ENCODE results near the gene GRIK1.

The GRIK1 gene

DNA sequence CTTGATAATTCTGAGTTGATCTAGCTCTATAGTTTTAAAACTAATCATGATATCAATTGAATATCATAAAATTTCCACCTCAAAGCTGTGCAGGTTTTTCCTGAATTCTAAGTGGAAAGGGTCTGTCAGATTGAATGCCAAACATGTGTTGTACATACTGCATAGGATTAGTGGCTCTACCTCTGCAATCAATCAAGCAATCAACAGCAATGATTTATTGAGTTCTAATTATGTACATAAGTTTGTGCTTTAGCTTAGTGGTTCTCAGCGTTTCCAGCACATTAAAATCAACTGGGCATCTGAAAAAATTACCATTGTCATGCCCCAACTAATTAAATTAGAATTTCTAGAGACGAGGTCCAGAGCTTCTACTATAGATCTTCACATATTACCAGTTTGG, 389.6 kb downstream of the GRIK1 start:
- in situ Hi-C loops (cut with HindIII; ENCODE audit: low sequenced_read_pairs), result no loop called here

- in situ Hi-C loops (cut with HindIII; ENCODE audit: low sequenced_read_pairs), result no loop called here
These were observed 390.2 kb downstream of the GRIK1 start for GRCh38 chr21:29549614-29550013.

GRCh38 chr21:29547998-29548397, 391.8 kb downstream of the GRIK1 start:
- in situ Hi-C loops (cut with HindIII; ENCODE audit: low sequenced_read_pairs), result no loop called here

GRCh38 chr21:29546071-29546470, 393.7 kb downstream of the GRIK1 start:
- in situ Hi-C loops (cut with HindIII; ENCODE audit: low sequenced_read_pairs), result no loop called here

GRCh38 chr21:29540289-29540688, 399.5 kb downstream of the GRIK1 start:
- in situ Hi-C loops (cut with HindIII; ENCODE audit: low sequenced_read_pairs), result no loop called here

DNA sequence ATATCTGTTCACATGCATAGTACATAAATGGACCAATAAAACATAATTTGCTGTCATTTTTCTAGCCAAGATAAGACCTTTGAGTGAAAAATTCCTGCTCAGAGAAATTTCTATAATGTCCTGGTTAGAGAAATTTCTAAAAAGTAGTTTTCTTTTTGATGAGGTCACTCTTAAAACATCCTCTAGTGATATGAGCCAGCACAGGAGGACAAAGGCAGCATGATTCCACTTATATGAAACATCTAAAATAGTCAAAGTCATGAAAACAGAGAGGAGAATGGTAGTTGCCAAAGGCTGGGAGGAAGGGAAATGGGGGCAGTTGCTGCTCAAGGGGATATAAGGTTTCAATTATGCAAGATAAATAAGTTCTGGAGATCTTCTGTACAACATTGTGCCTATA, 401.7 kb downstream of the GRIK1 start:
- in situ Hi-C loops (cut with HindIII; ENCODE audit: low sequenced_read_pairs), result no loop called here

- in situ Hi-C loops (cut with HindIII; ENCODE audit: low sequenced_read_pairs), result no loop called here
These were observed 405.3 kb downstream of the GRIK1 start for GRCh38 chr21:29534448-29534847.

DNA sequence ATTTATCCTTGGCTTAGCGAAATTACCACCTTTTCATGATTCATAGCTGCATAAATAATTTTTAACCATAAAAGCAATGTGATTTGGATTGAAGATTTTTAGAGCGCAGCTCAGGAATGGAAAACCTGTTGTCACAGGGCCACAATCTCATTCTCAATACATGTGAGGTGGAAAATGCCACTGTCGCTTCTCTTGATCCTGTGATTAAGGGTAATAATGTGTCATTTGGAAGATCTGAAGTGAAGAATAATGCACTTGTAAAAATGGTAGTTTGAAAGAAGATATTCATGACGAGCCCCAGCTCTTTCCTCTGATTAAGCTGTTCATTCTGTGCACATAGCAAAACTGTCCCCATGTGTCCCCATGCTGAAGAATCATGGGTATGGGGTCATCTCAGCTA, 410.7 kb downstream of the GRIK1 start:
- in situ Hi-C loops (cut with HindIII; ENCODE audit: low sequenced_read_pairs), result no loop called here

- in situ Hi-C loops (cut with HindIII; ENCODE audit: low sequenced_read_pairs), result no loop called here
These were observed 413.3 kb downstream of the GRIK1 start for GRCh38 chr21:29526545-29526944.

GRCh38 chr21:29524055-29524454, 415.7 kb downstream of the GRIK1 start:
- in situ Hi-C loops (cut with HindIII; ENCODE audit: low sequenced_read_pairs), result no loop called here

GRCh38 chr21:29523646-29524045, 416.1 kb downstream of the GRIK1 start:
- in situ Hi-C loops (cut with HindIII; ENCODE audit: low sequenced_read_pairs), result no loop called here

- in situ Hi-C loops (cut with HindIII; ENCODE audit: low sequenced_read_pairs), result no loop called here
These were observed 417.9 kb downstream of the GRIK1 start for GRCh38 chr21:29521872-29522271.

DNA sequence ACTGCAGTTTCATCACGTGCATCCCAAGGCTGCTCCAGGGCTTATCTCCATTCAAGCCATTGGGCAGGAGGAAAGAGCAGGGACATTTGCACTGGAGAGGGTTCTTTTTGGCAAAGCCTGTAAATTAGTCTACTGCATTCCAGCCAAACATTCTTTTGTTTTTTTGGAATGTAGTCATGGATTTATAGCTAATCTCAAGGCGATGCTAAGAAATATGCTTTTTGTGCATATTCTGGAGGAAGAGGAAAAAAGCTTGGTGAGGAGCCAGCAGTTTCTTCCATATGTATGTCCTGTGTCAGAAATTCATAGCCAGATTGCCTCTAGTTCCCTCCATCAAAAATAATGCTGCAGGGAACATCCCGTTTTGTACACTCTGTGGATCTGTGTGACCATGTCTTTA, 419.6 kb downstream of the GRIK1 start:
- in situ Hi-C loops (cut with HindIII; ENCODE audit: low sequenced_read_pairs), result no loop called here

GRCh38 chr21:29514652-29515247, 425.0 kb downstream of the GRIK1 start:
- in situ Hi-C loops (cut with HindIII; ENCODE audit: low sequenced_read_pairs), result no loop called here

DNA sequence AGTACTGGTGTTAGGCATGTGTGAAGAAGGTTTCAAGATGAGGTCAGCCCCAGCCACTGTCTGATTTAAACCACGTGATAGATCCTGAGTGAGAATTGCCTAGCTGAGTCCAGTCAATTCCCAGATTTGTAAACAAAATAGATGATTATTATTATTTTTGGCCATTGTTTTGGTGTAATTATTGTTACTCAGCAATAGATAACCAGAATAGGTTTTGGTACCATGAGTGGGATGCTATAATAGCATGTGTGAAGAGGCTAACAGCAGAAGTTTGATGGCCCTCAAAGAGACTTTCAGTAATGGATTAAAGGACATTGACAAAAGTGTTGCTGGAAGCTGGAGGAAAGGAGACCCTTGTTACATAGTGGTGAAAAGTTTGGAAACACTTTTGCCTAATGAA, 426.3 kb downstream of the GRIK1 start:
- in situ Hi-C loops (cut with HindIII; ENCODE audit: low sequenced_read_pairs), result no loop called here

DNA sequence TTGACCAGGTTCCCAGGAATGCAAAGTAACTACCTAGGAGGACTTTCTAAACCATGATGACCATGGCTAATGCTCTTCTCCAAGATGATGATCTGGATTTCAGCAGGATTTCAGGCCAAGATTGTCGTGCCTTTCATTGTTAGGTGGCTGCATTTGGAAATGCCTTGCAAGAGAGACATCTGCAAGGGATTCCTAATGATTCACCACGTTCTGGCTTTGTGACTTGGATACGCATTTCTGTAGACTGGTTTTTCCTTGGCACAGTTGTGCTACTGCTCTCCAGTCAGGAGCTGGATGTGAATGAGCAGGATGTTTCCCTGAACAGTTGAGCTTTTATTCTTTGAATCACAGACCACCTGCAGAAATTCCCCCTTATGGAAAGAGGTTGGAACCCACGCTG, 428.7 kb downstream of the GRIK1 start:
- in situ Hi-C loops (cut with HindIII; ENCODE audit: low sequenced_read_pairs), result no loop called here

DNA sequence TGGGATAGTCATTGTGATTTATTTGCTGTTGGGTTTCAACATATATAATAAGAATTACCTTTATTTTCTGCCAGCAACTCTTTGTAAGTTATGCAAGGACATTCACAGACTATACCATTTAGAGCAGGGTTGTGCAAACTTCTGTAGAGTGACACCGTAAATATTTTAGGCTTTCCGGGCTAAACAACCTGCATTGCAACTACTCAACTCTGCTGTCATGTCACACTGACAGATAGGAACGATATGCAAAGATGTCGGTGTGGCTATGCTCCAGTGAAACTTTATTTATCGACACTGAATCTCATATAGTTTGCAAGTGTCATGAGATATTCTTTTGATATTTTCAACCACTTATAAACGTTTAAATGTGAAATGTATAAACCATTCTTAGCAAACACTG, 430.7 kb downstream of the GRIK1 start:
- in situ Hi-C loops (cut with HindIII; ENCODE audit: low sequenced_read_pairs), result no loop called here

DNA sequence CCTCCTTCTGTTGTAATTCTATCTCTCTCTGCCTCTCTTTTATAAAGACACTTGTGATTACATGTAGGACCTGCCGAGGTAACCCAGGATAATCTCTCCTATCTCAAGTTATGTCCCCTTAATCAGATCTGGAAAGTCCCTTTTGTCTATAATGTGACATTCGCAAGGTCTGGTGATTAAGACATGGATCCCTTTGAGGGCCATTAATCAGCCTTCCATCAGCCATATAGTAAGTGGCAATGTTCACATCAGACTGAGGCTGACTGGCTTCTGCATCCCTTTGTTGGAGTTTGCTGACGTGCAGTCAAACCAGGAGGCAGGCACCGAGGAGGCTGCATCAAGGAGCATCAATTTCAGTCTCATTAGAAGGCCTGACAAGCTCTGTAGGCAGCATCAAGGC, 431.5 kb downstream of the GRIK1 start:
- in situ Hi-C loops (cut with HindIII; ENCODE audit: low sequenced_read_pairs), result no loop called here

GRCh38 chr21:29506947-29507346, 432.8 kb downstream of the GRIK1 start:
- in situ Hi-C loops (cut with HindIII; ENCODE audit: low sequenced_read_pairs), result no loop called here

DNA sequence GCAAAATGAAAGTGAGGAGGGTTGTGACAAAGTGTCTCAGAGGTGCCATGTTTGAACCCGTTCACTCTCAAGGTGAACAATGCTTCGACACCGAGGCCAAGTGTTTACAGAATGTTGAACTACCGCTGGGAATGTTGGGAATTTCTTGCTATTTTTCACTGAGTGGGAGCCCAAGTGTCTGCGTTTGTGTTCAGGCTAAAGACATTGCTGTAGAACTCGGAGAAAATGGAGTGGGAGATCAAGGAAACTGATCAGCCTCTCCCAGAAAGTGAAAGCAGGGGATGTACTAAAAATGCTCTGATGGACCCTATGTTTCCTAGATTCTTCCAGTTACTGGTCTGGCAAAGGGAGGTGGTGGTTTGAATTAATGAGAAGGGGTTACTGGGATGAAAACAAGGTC, 433.6 kb downstream of the GRIK1 start:
- in situ Hi-C loops (cut with HindIII; ENCODE audit: low sequenced_read_pairs), result no loop called here

DNA sequence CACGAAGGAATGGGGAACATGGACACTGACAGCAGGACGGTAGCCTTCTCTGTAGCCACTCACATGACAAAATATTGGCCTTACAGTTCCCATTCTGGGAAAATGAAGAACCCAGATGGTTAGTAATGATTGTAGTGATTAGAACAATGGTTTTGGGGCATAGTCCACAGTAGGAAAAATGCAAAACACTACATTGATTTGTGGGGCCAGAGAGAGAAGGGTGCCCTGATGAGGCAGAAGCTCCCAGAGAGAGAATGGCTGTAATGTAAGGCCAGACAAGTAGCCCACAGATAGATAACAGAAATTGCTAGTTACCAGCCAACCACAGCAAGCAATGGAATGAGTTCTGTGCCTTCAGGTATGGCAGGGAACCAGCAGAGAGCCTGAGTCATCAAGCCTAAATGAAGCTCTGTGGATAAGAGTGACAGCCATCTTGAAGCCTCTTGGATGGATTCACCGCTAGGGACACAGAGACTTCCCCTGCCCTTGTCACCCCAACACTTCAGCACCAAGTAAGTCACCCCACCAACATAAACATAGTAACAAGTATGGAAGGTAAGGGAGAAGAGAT, 435.0 kb downstream of the GRIK1 start:
- in situ Hi-C loops (cut with HindIII; ENCODE audit: low sequenced_read_pairs), result no loop called here

- in situ Hi-C loops (cut with HindIII; ENCODE audit: low sequenced_read_pairs), result no loop called here
These were observed 438.3 kb downstream of the GRIK1 start for GRCh38 chr21:29501451-29501850.

- in situ Hi-C loops (cut with HindIII; ENCODE audit: low sequenced_read_pairs), result no loop called here
These were observed 440.0 kb downstream of the GRIK1 start for GRCh38 chr21:29499734-29500343.
